ENCODE measurements around the gene GAD1. TPM values are rescaled to one million over a fixed set of nuclear protein-coding genes. Genes with fewer than 3 reads are reported as not detected.

Gene GAD1
- total RNA-seq, 1 donor from 2014 or later: not detected

GRCh38 chr2:170823898-170824215 is 7.2 kb downstream of the GAD1 start:
- intact Hi-C loops (cut with micrococcal nuclease): no loop called here
- POLR2A ChIA-PET: no interaction called here

GRCh38 chr2:170824526-170825015 is 7.9 kb downstream of the GAD1 start:
- DNase-seq (no peak), ATAC-seq (ENCODE audit: low read depth) (no peak)
- Mint-ChIP-seq H3K4me1 (peaks cover 32% of the 10 kb centered on the region), H3K27me3 (peaks cover 62% of the 10 kb centered on the region), H3K27ac (no peak overlapping the region), H3K4me3 (no peak overlapping the region), H3K36me3 (ENCODE audit: low read depth) (no peaks in the 10 kb centered on the region), H3K9me3 (no peaks in the 10 kb centered on the region)
- intact Hi-C loops (cut with micrococcal nuclease): no loop called here
- POLR2A ChIA-PET: no interaction called here
- TF ChIP-seq CTCF (IDR thresholded peaks at IDR 0.05): no peak
- CTCF ChIA-PET: no interaction called here

More at GRCh38 chr2:170823898-170824215, 7.2 kb downstream of the GAD1 start:
- Mint-ChIP-seq H3K4me3 (no peak overlapping the region), H3K36me3 (ENCODE audit: low read depth) (no peaks in the 10 kb centered on the region), H3K27ac (no peak overlapping the region), H3K9me3 (no peaks in the 10 kb centered on the region), H3K4me1 (peaks cover 34% of the 10 kb centered on the region), H3K27me3 (peaks cover 62% of the 10 kb centered on the region)
- ATAC-seq (ENCODE audit: low read depth) (no peak), DNase-seq (no peak)
- TF ChIP-seq CTCF (IDR thresholded peaks at IDR 0.05): no peak
- CTCF ChIA-PET: no interaction called here

GRCh38 chr2:170827841-170828532 is 11.3 kb downstream of the GAD1 start:
- Mint-ChIP-seq H3K4me1 (peaks cover 5% of the 10 kb centered on the region), H3K27ac (no peak overlapping the region), H3K4me3 (no peak overlapping the region), H3K9me3 (no peaks in the 10 kb centered on the region), H3K36me3 (ENCODE audit: low read depth) (no peaks in the 10 kb centered on the region), H3K27me3 (peaks cover 57% of the 10 kb centered on the region)
- ChIA-PET POLR2A (no interaction called here), CTCF (interaction anchor here (1.2 kb wide), 1 partner anchor 12 kb away, joined by 3 read pairs; no protein-coding TSS in a partner anchor)
- intact Hi-C loops (cut with micrococcal nuclease): no loop called here
- no peak for ATAC-seq (ENCODE audit: low read depth)
- DNase-seq: no peak
- TF ChIP-seq CTCF (IDR thresholded peaks at IDR 0.05): no peak

GRCh38 chr2:170828533-170828916 is 11.8 kb downstream of the GAD1 start:
- no peak for TF ChIP-seq CTCF (IDR thresholded peaks at IDR 0.05)
- H3K27me3 Mint-ChIP-seq: peaks cover 59% of the 10 kb centered on the region
- intact Hi-C loops (cut with micrococcal nuclease): no loop called here
- DNase-seq (no peak), ATAC-seq (ENCODE audit: low read depth) (no peak)
- peaks cover 5% of the 10 kb centered on the region for H3K4me1 Mint-ChIP-seq
- ChIA-PET POLR2A (no interaction called here), CTCF (no interaction called here)
- no peaks in the 10 kb centered on the region for H3K36me3 Mint-ChIP-seq (ENCODE audit: low read depth)
- no peak overlapping the region for H3K4me3 Mint-ChIP-seq
- no peaks in the 10 kb centered on the region for H3K9me3 Mint-ChIP-seq
- H3K27ac Mint-ChIP-seq: no peak overlapping the region

GRCh38 chr2:170829036-170829435 is 12.3 kb downstream of the GAD1 start:
- no peak overlapping the region for H3K4me3 Mint-ChIP-seq
- ChIA-PET POLR2A (no interaction called here), CTCF (no interaction called here)
- intact Hi-C loops (cut with micrococcal nuclease): no loop called here
- TF ChIP-seq CTCF (IDR thresholded peaks at IDR 0.05): no peak
- H3K4me1 Mint-ChIP-seq: peaks cover 2% of the 10 kb centered on the region
- ATAC-seq (ENCODE audit: low read depth): no peak
- H3K27ac Mint-ChIP-seq: no peak overlapping the region
- no peaks in the 10 kb centered on the region for H3K36me3 Mint-ChIP-seq (ENCODE audit: low read depth)
- H3K27me3 Mint-ChIP-seq: peaks cover 61% of the 10 kb centered on the region
- DNase-seq: no peak
- no peaks in the 10 kb centered on the region for H3K9me3 Mint-ChIP-seq
